IgD-negative memory B cell (primary cell): ENCODE measurements around the gene ZNF79. TPM values are rescaled to one million over a fixed set of nuclear protein-coding genes. Genes with fewer than 3 reads are reported as not detected.
A peak's percentile ranks its signal among the peaks of the same experiment; 100 is the strongest.
"Not testable (repeated sequence)": the region's sequence is repeated elsewhere in the genome, so short reads cannot be mapped to it uniquely, and the experiment has no call there.

Experiments used
- H3K27ac Mint-ChIP-seq, 3 donors: one replicate each; pipeline ENCODE4 v1.8.0; 2020 to 2022; ENCODE audit warnings: mild to moderate bottlenecking in 3 of 3, mixed read lengths in 3 of 3, moderate library complexity in 1 of 3
- H3K27me3 Mint-ChIP-seq: one replicate; pipeline ENCODE4 v1.8.0; 2021; ENCODE audit warnings: mixed read lengths
- H3K36me3 Mint-ChIP-seq: one replicate; pipeline ENCODE4 v1.8.0; 2020; ENCODE audit warnings: mild to moderate bottlenecking, mixed read lengths
- H3K4me1 Mint-ChIP-seq, 3 donors: one replicate each; pipeline ENCODE4 v1.8.0; 2020 to 2022; ENCODE audit warnings: mixed read lengths in 3 of 3, mild to moderate bottlenecking in 1 of 3
- H3K4me3 Mint-ChIP-seq, 4 donors: one replicate each; pipeline ENCODE4 v1.8.0; 2020 to 2022; ENCODE audit warnings: mild to moderate bottlenecking in 4 of 4, mixed read lengths in 4 of 4, moderate library complexity in 3 of 4
- H3K9me3 Mint-ChIP-seq, 3 donors: one replicate each; pipeline ENCODE4 v1.8.0; 2020 to 2021; ENCODE audit warnings: mixed read lengths in 3 of 3, mild to moderate bottlenecking in 1 of 3
- polyA plus RNA-seq: library from polyadenylated mRNA; unstranded; fragments of 300-500 nt; fragmentation: Illumina TruSeq; gene quantifications from one replicate; pipeline ENCODE4 v1.2.3, GENCODE V29; 2021

ZNF79 gene
- polyA plus RNA-seq, 1 donor from 2014 or later: 8.7 TPM

- H3K4me1 Mint-ChIP-seq: peaks cover 29 to 39% (median 30%) of the 10 kb centered on the region in 3 donors
- peak within 1 kb of the TSS; percentile 88 to 97 (median 97) for H3K27ac Mint-ChIP-seq
- H3K4me3 Mint-ChIP-seq: peak within 1 kb of the TSS; percentile 95 to 99 (median 96)
- H3K36me3 Mint-ChIP-seq: peaks cover 8% of the 10 kb centered on the region
- H3K9me3 Mint-ChIP-seq: no peaks in the 10 kb centered on the region
- no peaks in the 10 kb centered on the region for H3K27me3 Mint-ChIP-seq
Measured at GRCh38 chr9:127450830-127451607, 26.8 kb downstream of the ZNF79 start, which contains the start of the genes LRSAM1 and RPL12. LRSAM1 (plus strand) TSS chr9:127451510; CDS start chr9:127454528, 3,018 bp downstream. RPL12 (minus strand) TSS chr9:127451406; CDS start chr9:127451317, 89 bp downstream.

- Mint-ChIP-seq H3K9me3 (no peaks in the 10 kb centered on the region), H3K4me3 (peak overlapping the region; percentile 95 to 99 (median 96)), H3K4me1 (peaks cover 29 to 39% (median 30%) of the 10 kb centered on the region in 3 donors), H3K36me3 (peaks cover 8% of the 10 kb centered on the region), H3K27me3 (no peaks in the 10 kb centered on the region), H3K27ac (peak overlapping the region; percentile 88 to 97 (median 97))
Measured at GRCh38 chr9:127451608-127451857, 27.4 kb downstream of the ZNF79 start.

GRCh38 chr9:127451858-127452656 is 27.9 kb downstream of the ZNF79 start:
- H3K27ac Mint-ChIP-seq: peak overlapping the region; percentile 88 to 97 (median 97)
- peak overlapping the region; percentile 95 to 99 (median 96) for H3K4me3 Mint-ChIP-seq
- H3K27me3 Mint-ChIP-seq: no peaks in the 10 kb centered on the region
- H3K4me1 Mint-ChIP-seq: peaks cover 29 to 42% (median 30%) of the 10 kb centered on the region in 3 donors
- no peaks in the 10 kb centered on the region for H3K9me3 Mint-ChIP-seq
- H3K36me3 Mint-ChIP-seq: peaks cover 8% of the 10 kb centered on the region

- peak overlapping the region; percentile 48 to 99 (median 96) for H3K4me3 Mint-ChIP-seq
- H3K27me3 Mint-ChIP-seq: no peaks in the 10 kb centered on the region
- peaks cover 10% of the 10 kb centered on the region for H3K36me3 Mint-ChIP-seq
- H3K4me1 Mint-ChIP-seq: peaks cover 29 to 43% (median 30%) of the 10 kb centered on the region in 3 donors
- peak overlapping the region in 2 of 3 donors; percentile 88 to 97 for H3K27ac Mint-ChIP-seq
- H3K9me3 Mint-ChIP-seq: no peaks in the 10 kb centered on the region
Measured at GRCh38 chr9:127452691-127453090, 28.5 kb downstream of the ZNF79 start.

GRCh38 chr9:127455324-127455992 is 31.3 kb downstream of the ZNF79 start:
- Mint-ChIP-seq H3K4me3 (peak overlapping the region in 3 of 4 donors; percentile 15 to 49 (median 39)), H3K9me3 (no peaks in the 10 kb centered on the region), H3K27me3 (no peaks in the 10 kb centered on the region), H3K27ac (peak overlapping the region; percentile 42 to 69 (median 46)), H3K4me1 (peaks cover 12 to 26% (median 17%) of the 10 kb centered on the region in 3 donors), H3K36me3 (peaks cover 8% of the 10 kb centered on the region)

GRCh38 chr9:127457191-127457878 is 33.2 kb downstream of the ZNF79 start:
- no peak overlapping the region for H3K27ac Mint-ChIP-seq
- H3K4me3 Mint-ChIP-seq: no peak overlapping the region

GRCh38 chr9:127458921-127459320 is 34.7 kb downstream of the ZNF79 start:
- H3K4me3 Mint-ChIP-seq: no peak overlapping the region
- H3K27ac Mint-ChIP-seq: no peak overlapping the region
- no peaks in the 10 kb centered on the region for H3K9me3 Mint-ChIP-seq
- H3K27me3 Mint-ChIP-seq: no peaks in the 10 kb centered on the region
- peaks cover 7 to 12% (median 7%) of the 10 kb centered on the region in 3 donors for H3K4me1 Mint-ChIP-seq
- H3K36me3 Mint-ChIP-seq: peaks cover 14% of the 10 kb centered on the region

More at GRCh38 chr9:127457191-127457878, 33.2 kb downstream of the ZNF79 start:
- H3K36me3 Mint-ChIP-seq: peaks cover 8% of the 10 kb centered on the region
- peaks cover 9 to 18% (median 9%) of the 10 kb centered on the region in 3 donors for H3K4me1 Mint-ChIP-seq
- H3K27me3 Mint-ChIP-seq: no peaks in the 10 kb centered on the region
- H3K9me3 Mint-ChIP-seq: no peaks in the 10 kb centered on the region

GRCh38 chr9:127463382-127463781 is 39.2 kb downstream of the ZNF79 start:
- H3K27ac Mint-ChIP-seq: no peak overlapping the region
- H3K4me3 Mint-ChIP-seq: no peak overlapping the region
- H3K36me3 Mint-ChIP-seq: peaks cover 9% of the 10 kb centered on the region
- H3K27me3 Mint-ChIP-seq: no peaks in the 10 kb centered on the region
- H3K4me1 Mint-ChIP-seq: no peaks in the 10 kb centered on the region
- no peaks in the 10 kb centered on the region for H3K9me3 Mint-ChIP-seq

- Mint-ChIP-seq H3K9me3 (no peaks in the 10 kb centered on the region), H3K4me1 (no peaks in the 10 kb centered on the region), H3K27ac (no peak overlapping the region), H3K27me3 (no peaks in the 10 kb centered on the region), H3K36me3 (peaks cover 9% of the 10 kb centered on the region), H3K4me3 (no peak overlapping the region)
Measured at GRCh38 chr9:127463911-127464310, 39.7 kb downstream of the ZNF79 start.

- H3K36me3 Mint-ChIP-seq, H3K27me3 Mint-ChIP-seq, H3K4me1 Mint-ChIP-seq, H3K9me3 Mint-ChIP-seq, H3K4me3 Mint-ChIP-seq, H3K27ac Mint-ChIP-seq: not testable (repeated sequence)
Measured at GRCh38 chr9:127466407-127466917, 42.3 kb downstream of the ZNF79 start.

- H3K27ac Mint-ChIP-seq: no peak overlapping the region
- no peaks in the 10 kb centered on the region for H3K4me1 Mint-ChIP-seq
- H3K4me3 Mint-ChIP-seq: no peak overlapping the region
- H3K36me3 Mint-ChIP-seq: peaks cover 9% of the 10 kb centered on the region
- H3K27me3 Mint-ChIP-seq: no peaks in the 10 kb centered on the region
- H3K9me3 Mint-ChIP-seq: no peaks in the 10 kb centered on the region
Measured at GRCh38 chr9:127467621-127468020, 43.4 kb downstream of the ZNF79 start.

- Mint-ChIP-seq H3K27me3 (no peaks in the 10 kb centered on the region), H3K27ac (no peak overlapping the region), H3K36me3 (peaks cover 9% of the 10 kb centered on the region), H3K4me3 (no peak overlapping the region), H3K4me1 (peaks cover 0 to 1% (median 0%) of the 10 kb centered on the region in 3 donors), H3K9me3 (no peaks in the 10 kb centered on the region)
Measured at GRCh38 chr9:127470662-127471061, 46.5 kb downstream of the ZNF79 start.

- Mint-ChIP-seq H3K4me3 (no peak overlapping the region), H3K27me3 (no peaks in the 10 kb centered on the region)
Measured at GRCh38 chr9:127473501-127473900, 49.3 kb downstream of the ZNF79 start.

GRCh38 chr9:127473932-127474331 is 49.8 kb downstream of the ZNF79 start:
- Mint-ChIP-seq H3K4me3 (no peak overlapping the region), H3K27ac (no peak overlapping the region), H3K27me3 (no peaks in the 10 kb centered on the region), H3K4me1 (peaks cover 0 to 1% (median 0%) of the 10 kb centered on the region in 3 donors), H3K9me3 (no peaks in the 10 kb centered on the region), H3K36me3 (peaks cover 6% of the 10 kb centered on the region)

More at GRCh38 chr9:127473501-127473900, 49.3 kb downstream of the ZNF79 start:
- Mint-ChIP-seq H3K9me3 (no peaks in the 10 kb centered on the region), H3K27ac (no peak overlapping the region), H3K4me1 (peaks cover 0 to 1% (median 0%) of the 10 kb centered on the region in 3 donors), H3K36me3 (peaks cover 6% of the 10 kb centered on the region)
